ENCODE data around the gene BAHCC1. TPM values are rescaled to one million over a fixed set of nuclear protein-coding genes. Genes with fewer than 3 reads are reported as not detected.
A peak's percentile ranks its signal among the peaks of the same experiment; 100 is the strongest.

The BAHCC1 gene
- total and polyA plus RNA-seq, 9 of the 15 experiments (the other 6 are each of a cell fraction or from before 2014, with no cell fraction given) = 0.14 to 26.9 (median 5.0) TPM

DNA sequence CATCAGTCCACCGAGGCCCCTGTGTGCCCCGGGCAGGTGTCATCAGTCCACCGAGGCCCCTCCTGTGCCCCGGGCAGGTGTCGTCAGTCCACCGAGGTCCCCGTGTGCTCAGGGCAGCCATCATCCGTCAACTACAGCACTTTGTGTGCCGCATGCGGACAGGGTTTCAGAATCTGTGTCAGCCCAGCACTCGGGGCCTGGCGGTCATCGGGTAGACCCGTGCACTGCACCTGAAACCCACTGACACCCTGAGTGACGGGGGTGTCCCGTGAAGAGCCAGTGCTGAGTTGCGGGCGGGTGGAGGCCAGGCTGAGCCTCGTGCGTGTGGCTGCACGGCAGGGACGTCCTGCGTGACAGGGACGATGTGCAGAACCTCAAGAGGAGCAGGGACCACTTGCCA, 38.4 kb downstream of the BAHCC1 start:
- TF ChIP-seq SMAD1 (IDR thresholded peaks at IDR 0.05; ENCODE audit: low read depth, low read length, partially characterized antibody) (no peak), NCOA1 (IDR thresholded peaks at IDR 0.05; ENCODE audit: low read depth) (no peak), SREBF1 (IDR thresholded peaks at IDR 0.05; ENCODE audit: borderline replicate concordance, low read depth, low read length) (no peak), ZNF830 (CRISPR knock-in tag; IDR thresholded peaks at IDR 0.05) (no peak), POLR2AphosphoS5 (IDR thresholded peaks at IDR 0.05; ENCODE audit: control insufficient read depth, insufficient read depth, low read depth, low read length) (no peak), PCBP1 (IDR thresholded peaks at IDR 0.05; ENCODE audit: low read depth, low read length, poor library complexity, severe bottlenecking) (no peak)
- 54% methylated on average over 23 of the region's 24 CpGs for WGBS (ENCODE audit: insufficient coverage, low coverage, missing lambda C conversion rate)
- no peaks in the 10 kb centered on the region for H3K9me1 ChIP-seq (ENCODE audit: control insufficient read depth, insufficient read depth, low read length)
- in situ Hi-C loops (cut with MboI) (no loop called here), intact Hi-C loops (cut with micrococcal nuclease) (no loop called here)
- CTCF ChIA-PET (ENCODE audit: low intra/inter-chr PET ratio) = no interaction called here
- BruUV-seq (replicated peaks) = no TSS peak
- peaks cover 0 to 84% of the 10 kb centered on the region in 2 experiments; a peak in 2 of 5 replicates for H3K4me1 ChIP-seq (replicated peaks in 1 of 2; ENCODE audit: control insufficient read depth in 2 of 2, insufficient read depth in 2 of 2, low read length in 2 of 2)
- no peak overlapping the region for H3K4me3 ChIP-seq
- H2AFZ ChIP-seq (ENCODE audit: low read depth, low read length) = no peak overlapping the region
- no peak for ATAC-seq
- no peak overlapping the region for H3K27ac ChIP-seq (ENCODE audit: extremely low read depth, low read depth, low read length)
- peaks cover 6% of the 10 kb centered on the region; the same call in 1 of the 2 replicates for H4K20me1 ChIP-seq (replicated peaks; ENCODE audit: control insufficient read depth, insufficient read depth, low read length)
- H3K9me3 ChIP-seq (replicated peaks; ENCODE audit: control insufficient read depth, insufficient read depth, low read depth, low read length) = no peaks in the 10 kb centered on the region
- no peak overlapping the region for H3K4me2 ChIP-seq (ENCODE audit: insufficient read depth, low read length)
- no peak for DNase-seq (ENCODE audit: extremely low read depth in 1 of 4, low spot score in 3 of 4)
- H3K36me3 ChIP-seq (ENCODE audit: control insufficient read depth, insufficient read depth, low read length) = no peaks in the 10 kb centered on the region
- no peaks in the 10 kb centered on the region for H3K79me2 ChIP-seq (ENCODE audit: control insufficient read depth, insufficient read depth, low read length)
- no peak for FAIRE-seq
- H3K9ac ChIP-seq (ENCODE audit: insufficient read depth in 1 of 2, low read depth in 2 of 2, low read length in 2 of 2) = no peak overlapping the region; a peak in 2 of 4 replicates
- no peaks in the 10 kb centered on the region for H3K27me3 ChIP-seq (ENCODE audit: control insufficient read depth in 2 of 2, insufficient read depth in 2 of 2, low read length in 2 of 2)
- POLR2A ChIA-PET = interaction anchor here (0.6 kb wide), 2 partner anchors 83 to 286 kb away, joined by 3 to 4 read pairs; no protein-coding TSS in a partner anchor

DNA sequence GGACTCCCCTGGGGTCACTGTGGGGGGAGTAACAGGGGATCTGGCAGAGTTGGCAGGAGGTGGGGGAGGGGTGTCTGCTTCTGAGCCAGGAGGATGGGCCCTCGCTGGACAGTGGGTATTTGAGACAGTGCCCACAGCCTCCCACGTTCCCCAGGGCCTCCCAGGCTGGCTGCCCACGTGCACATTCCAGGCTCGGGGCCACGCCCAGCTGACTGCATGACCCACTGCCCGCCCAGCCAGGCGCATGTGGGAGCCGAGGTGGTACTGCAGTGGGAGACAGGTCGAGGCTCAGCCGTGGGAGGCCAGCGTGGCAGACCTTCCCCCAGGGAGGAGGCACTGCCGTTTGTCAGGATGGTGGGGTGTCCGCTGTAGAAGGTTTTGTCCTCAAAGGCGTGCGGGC, 38.8 kb downstream of the BAHCC1 start:
- BruUV-seq (replicated peaks) = no TSS peak
- no peaks in the 10 kb centered on the region for H3K27me3 ChIP-seq (ENCODE audit: control insufficient read depth in 2 of 2, insufficient read depth in 2 of 2, low read length in 2 of 2)
- H3K4me2 ChIP-seq (ENCODE audit: insufficient read depth, low read length) = no peak overlapping the region
- DNase-seq (ENCODE audit: extremely low read depth in 1 of 4, low spot score in 3 of 4) = peak in 1 of 4 experiments; percentile 36
- intact Hi-C loops (cut with micrococcal nuclease) (no loop called here), in situ Hi-C loops (cut with MboI) (no loop called here)
- H3K9me3 ChIP-seq (replicated peaks; ENCODE audit: control insufficient read depth, insufficient read depth, low read depth, low read length) = no peaks in the 10 kb centered on the region
- H4K20me1 ChIP-seq (replicated peaks; ENCODE audit: control insufficient read depth, insufficient read depth, low read length) = peaks cover 6% of the 10 kb centered on the region; the same call in 1 of the 2 replicates
- H3K4me1 ChIP-seq (replicated peaks in 1 of 2; ENCODE audit: control insufficient read depth in 2 of 2, insufficient read depth in 2 of 2, low read length in 2 of 2) = peaks cover 0 to 82% of the 10 kb centered on the region in 2 experiments; a peak in 2 of 5 replicates
- H3K9me1 ChIP-seq (ENCODE audit: control insufficient read depth, insufficient read depth, low read length) = no peaks in the 10 kb centered on the region
- ChIA-PET POLR2A (interaction anchor here (0.6 kb wide), 2 partner anchors 83 to 286 kb away, joined by 3 to 4 read pairs; no protein-coding TSS in a partner anchor), CTCF (ENCODE audit: low intra/inter-chr PET ratio) (no interaction called here)
- no peaks in the 10 kb centered on the region for H3K36me3 ChIP-seq (ENCODE audit: control insufficient read depth, insufficient read depth, low read length)
- no peak for ATAC-seq
- no peak overlapping the region; a peak in 1 of 4 replicates for H3K9ac ChIP-seq (ENCODE audit: insufficient read depth in 1 of 2, low read depth in 2 of 2, low read length in 2 of 2)
- FAIRE-seq = no peak
- WGBS (ENCODE audit: insufficient coverage, low coverage, missing lambda C conversion rate) = 28% methylated on average over 15 of the region's 15 CpGs
- H3K4me3 ChIP-seq = no peak overlapping the region
- no peak overlapping the region for H3K27ac ChIP-seq (ENCODE audit: extremely low read depth, low read depth, low read length)
- no peak overlapping the region for H2AFZ ChIP-seq (ENCODE audit: low read depth, low read length)
- H3K79me2 ChIP-seq (ENCODE audit: control insufficient read depth, insufficient read depth, low read length) = no peaks in the 10 kb centered on the region
- TF ChIP-seq, protein P1, sequence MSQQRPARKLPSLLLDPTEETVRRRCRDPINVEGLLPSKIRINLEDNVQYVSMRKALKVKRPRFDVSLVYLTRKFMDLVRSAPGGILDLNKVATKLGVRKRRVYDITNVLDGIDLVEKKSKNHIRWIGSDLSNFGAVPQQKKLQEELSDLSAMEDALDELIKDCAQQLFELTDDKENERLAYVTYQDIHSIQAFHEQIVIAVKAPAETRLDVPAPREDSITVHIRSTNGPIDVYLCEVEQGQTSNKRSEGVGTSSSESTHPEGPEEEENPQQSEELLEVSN (IDR thresholded peaks at IDR 0.05; ENCODE audit: borderline replicate concordance in 1 of 2, extremely low read depth in 1 of 2, insufficient read depth in 1 of 2, insufficient read length in 1 of 2, low read depth in 1 of 2, low read length in 1 of 2, poor library complexity in 1 of 2, severe bottlenecking in 1 of 2) = peak in 1 of 2 experiments; percentile 43
- TF ChIP-seq USF1 (CRISPR knock-in tag; IDR thresholded peaks at IDR 0.05) (0 out of 2 replicates have a peak, but pooled peaks have one; percentile 12), ATF2 (CRISPR knock-in tag; IDR thresholded peaks at IDR 0.05) (no peak), KAT2B (IDR thresholded peaks at IDR 0.05; ENCODE audit: low read depth, low read length) (no peak), FOS (IDR thresholded peaks at IDR 0.05; ENCODE audit: extremely low read depth, insufficient read length) (no peak), CAMTA2 (CRISPR knock-in tag; conservative IDR thresholded peaks at IDR 0.05) (no peak), ZNF695 (CRISPR knock-in tag; IDR thresholded peaks at IDR 0.05) (no peak)
